ENCODE results near the gene KLHL2. TPM values are rescaled to one million over a fixed set of nuclear protein-coding genes. Genes with fewer than 3 reads are reported as not detected.
"Not testable (repeated sequence)": the region's sequence is repeated elsewhere in the genome, so short reads cannot be mapped to it uniquely, and the experiment has no call there.

Gene KLHL2
- total RNA-seq, 2 experiments from 2014 or later: 36.8 to 39.2 TPM

DNA sequence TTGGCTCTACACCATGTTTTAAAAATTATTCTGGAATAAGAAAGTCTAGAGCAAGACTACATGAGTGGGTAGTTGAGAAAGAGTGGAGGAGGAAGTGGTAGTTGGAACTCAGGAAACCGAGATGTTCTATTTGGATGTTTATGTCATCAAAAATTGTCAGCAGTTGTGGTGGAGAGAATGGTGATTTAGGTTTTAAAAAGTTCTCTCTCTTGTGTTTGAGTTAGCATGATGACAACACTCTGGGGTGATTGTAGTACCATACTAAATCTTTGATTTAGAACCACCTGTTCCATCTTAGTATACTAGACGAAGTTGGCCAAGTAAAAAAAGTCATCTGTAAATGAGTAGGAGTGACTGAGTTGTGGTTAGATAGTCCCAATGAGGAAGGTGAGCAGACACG, 40.7 kb downstream of the KLHL2 start:
- Mint-ChIP-seq H3K4me1 (ENCODE audit: low read depth) (peaks cover 4% of the 10 kb centered on the region), H3K27ac (no peak overlapping the region), H3K36me3 (ENCODE audit: low read depth) (peaks cover 17% of the 10 kb centered on the region), H3K4me3 (no peak overlapping the region), H3K9me3 (no peaks in the 10 kb centered on the region), H3K27me3 (ENCODE audit: low read depth) (no peaks in the 10 kb centered on the region)
- intact Hi-C loops (cut with micrococcal nuclease): loop anchor here (2.0 kb wide), 2 partner anchors 39 to 79 kb away; partner anchors contain the start of gene MSMO1
- no peak for DNase-seq
- CTCF ChIA-PET: interaction anchor here (0.5 kb wide), 1 partner anchor 14 kb away, joined by 3 read pairs; no protein-coding TSS in a partner anchor

GRCh38 chr4:165248904-165249303, 41.5 kb downstream of the KLHL2 start:
- H3K4me3 Mint-ChIP-seq; CTCF ChIA-PET; H3K4me1 Mint-ChIP-seq (ENCODE audit: low read depth); H3K27ac Mint-ChIP-seq; H3K9me3 Mint-ChIP-seq; H3K27me3 Mint-ChIP-seq (ENCODE audit: low read depth): not testable (repeated sequence)
- DNase-seq: peak; percentile 66
- H3K36me3 Mint-ChIP-seq (ENCODE audit: low read depth): peaks cover 17% of the 10 kb centered on the region
- intact Hi-C loops (cut with micrococcal nuclease): loop anchor here (2.0 kb wide), 2 partner anchors 40 to 78 kb away; partner anchors contain the start of gene MSMO1

DNA sequence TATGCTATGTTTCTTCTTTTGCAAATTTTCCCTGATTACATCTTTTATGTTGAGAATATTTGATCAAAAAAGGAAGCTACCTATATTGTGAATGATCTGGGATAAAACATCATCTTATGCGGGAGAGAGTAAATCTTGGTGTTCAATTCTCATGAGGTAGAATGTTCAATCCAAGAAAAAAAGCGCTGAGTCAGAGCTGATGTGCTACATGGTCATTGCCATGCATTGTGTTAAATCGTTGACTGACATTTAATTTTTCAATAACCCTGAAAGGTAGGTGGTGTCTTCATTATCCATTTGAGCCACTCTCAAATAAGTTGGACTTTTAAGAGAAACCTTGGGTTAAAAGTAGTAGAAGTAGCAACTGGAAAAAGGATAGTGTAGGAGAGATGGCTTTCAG, 47.4 kb downstream of the KLHL2 start:
- CTCF ChIA-PET; H3K27me3 Mint-ChIP-seq (ENCODE audit: low read depth); H3K4me3 Mint-ChIP-seq; H3K36me3 Mint-ChIP-seq (ENCODE audit: low read depth); DNase-seq; H3K27ac Mint-ChIP-seq; H3K9me3 Mint-ChIP-seq: not testable (repeated sequence)
- peaks cover 49% of the 10 kb centered on the region for H3K4me1 Mint-ChIP-seq (ENCODE audit: low read depth)
- intact Hi-C loops (cut with micrococcal nuclease): loop anchor here (1.0 to 5.0 kb wide), 3 partner anchors 47 to 142 kb away; partner anchors contain the start of genes KLHL2, MSMO1 and TMEM192

GRCh38 chr4:165255439-165255838, 48.1 kb downstream of the KLHL2 start:
- peak; percentile 86 for DNase-seq
- CTCF ChIA-PET; H3K9me3 Mint-ChIP-seq; H3K36me3 Mint-ChIP-seq (ENCODE audit: low read depth); H3K27me3 Mint-ChIP-seq (ENCODE audit: low read depth); H3K4me3 Mint-ChIP-seq: not testable (repeated sequence)
- intact Hi-C loops (cut with micrococcal nuclease): loop anchor here (1.0 to 5.0 kb wide), 3 partner anchors 48 to 143 kb away; partner anchors contain the start of genes KLHL2, MSMO1 and TMEM192
- Mint-ChIP-seq H3K4me1 (ENCODE audit: low read depth) (peaks cover 53% of the 10 kb centered on the region), H3K27ac (peak overlapping the region; percentile 82)

DNA sequence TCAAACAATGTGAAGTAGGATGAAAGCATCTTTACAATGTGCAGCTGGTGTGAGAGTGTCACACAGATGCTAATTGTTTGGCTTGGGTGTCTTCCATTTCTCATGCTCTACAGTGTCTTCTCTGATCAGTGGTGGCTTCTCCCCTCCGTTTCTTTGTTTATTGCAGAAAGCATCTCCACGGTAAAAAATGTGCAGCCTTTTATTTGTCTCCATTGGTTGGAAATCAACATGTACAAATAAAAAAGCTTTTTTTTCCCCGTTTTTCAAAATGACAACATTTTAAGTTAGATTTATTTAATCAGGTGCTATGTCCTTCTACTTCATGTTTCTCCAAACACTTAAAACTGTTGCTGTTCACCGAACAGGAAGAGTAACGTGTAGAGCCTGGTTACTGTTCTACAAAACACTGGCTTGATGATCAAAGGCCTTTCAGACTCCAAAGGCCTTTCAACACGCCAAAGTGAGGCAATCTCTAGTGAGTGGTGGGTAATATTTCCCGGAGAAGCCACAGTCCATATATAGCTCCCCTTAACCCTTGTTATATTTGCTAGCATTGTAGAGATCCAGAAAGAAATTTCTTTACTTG, 48.8 kb downstream of the KLHL2 start:
- H3K36me3 Mint-ChIP-seq (ENCODE audit: low read depth); H3K9me3 Mint-ChIP-seq; H3K27me3 Mint-ChIP-seq (ENCODE audit: low read depth): not testable (repeated sequence)
- CTCF ChIA-PET: interaction anchor here (0.6 to 1.0 kb wide), 2 partner anchors 125 to 1592 kb away, joined by 3 read pairs; no protein-coding TSS in a partner anchor
- Mint-ChIP-seq H3K4me1 (ENCODE audit: low read depth) (peaks cover 57% of the 10 kb centered on the region), H3K27ac (peak overlapping the region; percentile 82), H3K4me3 (peak overlapping the region; percentile 50)
- DNase-seq: peak; percentile 32
- intact Hi-C loops (cut with micrococcal nuclease): loop anchor here (1.0 to 5.0 kb wide), 2 partner anchors 45 to 144 kb away; partner anchors contain the start of gene TMEM192

GRCh38 chr4:165259776-165260175, 52.4 kb downstream of the KLHL2 start:
- H3K9me3 Mint-ChIP-seq; H3K27me3 Mint-ChIP-seq (ENCODE audit: low read depth); H3K27ac Mint-ChIP-seq; CTCF ChIA-PET; H3K4me3 Mint-ChIP-seq; H3K36me3 Mint-ChIP-seq (ENCODE audit: low read depth): not testable (repeated sequence)
- peak; percentile 13 for DNase-seq
- peaks cover 54% of the 10 kb centered on the region for H3K4me1 Mint-ChIP-seq (ENCODE audit: low read depth)
- intact Hi-C loops (cut with micrococcal nuclease): loop anchor here (5.0 kb wide), 1 partner anchor 147 kb away; the partner anchor contains the start of gene TMEM192

DNA sequence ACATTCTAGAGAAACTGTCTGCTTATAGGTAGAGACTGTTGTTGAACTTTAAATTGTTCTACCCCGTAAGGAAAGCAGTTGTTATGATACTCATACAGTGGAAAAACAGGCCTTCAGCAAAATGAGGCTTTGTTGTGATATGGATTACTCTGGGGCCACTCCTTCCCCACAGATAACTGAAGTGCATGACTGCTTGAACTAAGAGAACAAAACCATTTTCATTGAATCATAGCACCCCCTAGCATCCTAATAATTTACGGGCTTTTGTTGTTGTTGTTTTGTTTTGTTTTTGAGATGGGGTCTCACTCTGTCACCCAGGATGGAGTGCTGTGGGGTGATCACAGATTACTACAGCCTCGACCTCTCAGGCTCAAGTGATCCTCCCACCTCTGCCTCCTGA, 54.9 kb downstream of the KLHL2 start:
- H3K27me3 Mint-ChIP-seq (ENCODE audit: low read depth): not testable (repeated sequence)

GRCh38 chr4:165263466-165263865, 56.1 kb downstream of the KLHL2 start:
- H3K27me3 Mint-ChIP-seq (ENCODE audit: low read depth); H3K4me3 Mint-ChIP-seq; H3K9me3 Mint-ChIP-seq; DNase-seq; H3K27ac Mint-ChIP-seq; intact Hi-C loops (cut with micrococcal nuclease): not testable (repeated sequence)
- Mint-ChIP-seq H3K4me1 (ENCODE audit: low read depth) (peaks cover 28% of the 10 kb centered on the region), H3K36me3 (ENCODE audit: low read depth) (peaks cover 16% of the 10 kb centered on the region)
- CTCF ChIA-PET: interaction anchor here (0.6 to 0.7 kb wide), 2 partner anchors 55 to 62 kb away, joined by 3 read pairs; no protein-coding TSS in a partner anchor

More for the DNA sequence above, 54.9 kb downstream of the KLHL2 start:
- intact Hi-C loops (cut with micrococcal nuclease): loop anchor here (1.0 kb wide), 1 partner anchor 131 kb away; no protein-coding TSS in a partner anchor
- H3K4me3 Mint-ChIP-seq, H3K27ac Mint-ChIP-seq, CTCF ChIA-PET, H3K9me3 Mint-ChIP-seq, DNase-seq: not testable (repeated sequence)
- H3K36me3 Mint-ChIP-seq (ENCODE audit: low read depth): peaks cover 11% of the 10 kb centered on the region
- H3K4me1 Mint-ChIP-seq (ENCODE audit: low read depth): peaks cover 33% of the 10 kb centered on the region

- H3K27me3 Mint-ChIP-seq (ENCODE audit: low read depth); H3K4me1 Mint-ChIP-seq (ENCODE audit: low read depth); DNase-seq; H3K9me3 Mint-ChIP-seq; H3K27ac Mint-ChIP-seq; intact Hi-C loops (cut with micrococcal nuclease); CTCF ChIA-PET; H3K4me3 Mint-ChIP-seq: not testable (repeated sequence)
- H3K36me3 Mint-ChIP-seq (ENCODE audit: low read depth): peaks cover 37% of the 10 kb centered on the region
Observed at GRCh38 chr4:165269931-165270330, 62.6 kb downstream of the KLHL2 start.

DNA sequence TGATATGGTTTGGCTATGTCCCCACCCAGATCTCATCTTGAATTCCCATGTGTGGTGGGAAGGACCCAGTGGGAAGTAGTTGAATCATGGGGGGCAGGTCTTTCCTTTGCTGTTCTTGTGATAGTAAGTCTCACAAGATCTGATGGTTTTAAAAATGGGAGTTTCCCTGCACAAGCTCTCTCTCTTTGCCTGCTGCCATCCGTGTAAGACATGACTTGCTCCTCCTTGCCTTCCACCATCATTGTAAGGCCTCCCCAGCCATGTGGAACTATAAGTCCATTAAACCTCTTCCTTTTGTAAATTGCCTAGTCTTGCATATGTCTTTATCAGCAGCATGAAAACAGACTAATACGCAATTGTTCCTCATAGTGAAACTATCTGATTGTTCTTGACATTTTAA, 66.1 kb downstream of the KLHL2 start:
- peaks cover 34% of the 10 kb centered on the region for H3K36me3 Mint-ChIP-seq (ENCODE audit: low read depth)
- intact Hi-C loops (cut with micrococcal nuclease); DNase-seq; CTCF ChIA-PET; H3K4me1 Mint-ChIP-seq (ENCODE audit: low read depth); H3K27me3 Mint-ChIP-seq (ENCODE audit: low read depth); H3K4me3 Mint-ChIP-seq; H3K9me3 Mint-ChIP-seq; H3K27ac Mint-ChIP-seq: not testable (repeated sequence)

DNA sequence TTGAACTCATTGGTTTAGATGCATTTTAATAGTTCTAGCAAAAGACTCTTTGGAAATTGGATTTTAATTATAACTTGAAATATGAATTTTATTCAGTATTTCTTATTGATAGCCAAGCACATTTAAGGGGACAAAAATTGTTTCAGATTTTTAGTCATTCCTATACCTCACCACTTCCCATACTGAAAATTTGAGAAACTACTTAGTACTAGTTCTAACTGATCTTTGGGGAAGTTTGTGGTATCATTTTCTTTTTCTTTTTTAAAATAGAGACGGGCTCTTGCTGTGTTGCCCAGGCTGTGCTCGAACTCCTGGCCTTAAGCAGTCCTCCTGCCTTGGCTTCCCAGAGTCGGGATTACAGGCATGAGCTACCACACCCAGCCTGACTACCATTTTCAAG, 68.0 kb downstream of the KLHL2 start:
- intact Hi-C loops (cut with micrococcal nuclease); H3K4me1 Mint-ChIP-seq (ENCODE audit: low read depth): not testable (repeated sequence)

GRCh38 chr4:165279531-165279930, 72.2 kb downstream of the KLHL2 start:
- peaks cover 32% of the 10 kb centered on the region for H3K36me3 Mint-ChIP-seq (ENCODE audit: low read depth)
- H3K27ac Mint-ChIP-seq; CTCF ChIA-PET; H3K9me3 Mint-ChIP-seq; H3K4me3 Mint-ChIP-seq; intact Hi-C loops (cut with micrococcal nuclease); H3K27me3 Mint-ChIP-seq (ENCODE audit: low read depth); DNase-seq; H3K4me1 Mint-ChIP-seq (ENCODE audit: low read depth): not testable (repeated sequence)

More for the DNA sequence above, 68.0 kb downstream of the KLHL2 start:
- CTCF ChIA-PET; DNase-seq; H3K27ac Mint-ChIP-seq; H3K4me3 Mint-ChIP-seq; H3K9me3 Mint-ChIP-seq; H3K27me3 Mint-ChIP-seq (ENCODE audit: low read depth): not testable (repeated sequence)
- peaks cover 30% of the 10 kb centered on the region for H3K36me3 Mint-ChIP-seq (ENCODE audit: low read depth)

- H3K9me3 Mint-ChIP-seq; H3K27me3 Mint-ChIP-seq (ENCODE audit: low read depth); H3K4me3 Mint-ChIP-seq; H3K27ac Mint-ChIP-seq; intact Hi-C loops (cut with micrococcal nuclease); CTCF ChIA-PET; DNase-seq: not testable (repeated sequence)
- Mint-ChIP-seq H3K36me3 (ENCODE audit: low read depth) (peaks cover 29% of the 10 kb centered on the region), H3K4me1 (ENCODE audit: low read depth) (peaks cover 38% of the 10 kb centered on the region)
Observed at GRCh38 chr4:165284697-165285096, 77.3 kb downstream of the KLHL2 start.
